ENCODE results near the gene CNTN5. TPM values are rescaled to one million over a fixed set of nuclear protein-coding genes. Genes with fewer than 3 reads are reported as not detected.

Gene CNTN5
- total RNA-seq, 1 experiment from 2014 or later: not detected

DNA sequence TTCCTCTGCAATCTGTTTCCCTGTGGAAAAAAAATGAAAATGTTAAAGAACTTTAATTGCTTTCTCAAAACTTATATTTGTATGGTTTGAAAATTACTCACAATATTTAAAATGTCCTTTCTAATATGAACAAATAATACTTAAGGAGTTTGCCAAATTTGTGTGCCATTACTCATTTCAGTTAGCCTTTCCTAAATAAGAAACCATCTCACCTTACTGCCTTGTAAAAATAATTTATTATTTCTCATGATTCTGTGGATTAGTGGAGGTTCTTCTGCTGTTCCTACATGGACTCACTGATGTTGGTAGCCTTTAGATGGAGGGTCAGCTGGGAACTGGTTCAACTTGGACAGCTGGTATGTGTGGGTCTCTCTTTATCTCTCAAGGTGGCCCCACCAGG lies 428.6 kb downstream of the CNTN5 start:
- Mint-ChIP-seq H3K4me3 (ENCODE audit: unreplicated experiment) (no peak overlapping the region), H3K36me3 (ENCODE audit: insufficient read depth, unreplicated experiment) (no peaks in the 10 kb centered on the region), H3K9me3 (ENCODE audit: unreplicated experiment) (no peaks in the 10 kb centered on the region), H3K4me1 (ENCODE audit: insufficient read depth, unreplicated experiment) (no peaks in the 10 kb centered on the region), H3K27ac (ENCODE audit: low read depth, unreplicated experiment) (no peak overlapping the region), H3K27me3 (ENCODE audit: insufficient read depth, unreplicated experiment) (peaks cover 46% of the 10 kb centered on the region)
- TF ChIP-seq, protein P1, sequence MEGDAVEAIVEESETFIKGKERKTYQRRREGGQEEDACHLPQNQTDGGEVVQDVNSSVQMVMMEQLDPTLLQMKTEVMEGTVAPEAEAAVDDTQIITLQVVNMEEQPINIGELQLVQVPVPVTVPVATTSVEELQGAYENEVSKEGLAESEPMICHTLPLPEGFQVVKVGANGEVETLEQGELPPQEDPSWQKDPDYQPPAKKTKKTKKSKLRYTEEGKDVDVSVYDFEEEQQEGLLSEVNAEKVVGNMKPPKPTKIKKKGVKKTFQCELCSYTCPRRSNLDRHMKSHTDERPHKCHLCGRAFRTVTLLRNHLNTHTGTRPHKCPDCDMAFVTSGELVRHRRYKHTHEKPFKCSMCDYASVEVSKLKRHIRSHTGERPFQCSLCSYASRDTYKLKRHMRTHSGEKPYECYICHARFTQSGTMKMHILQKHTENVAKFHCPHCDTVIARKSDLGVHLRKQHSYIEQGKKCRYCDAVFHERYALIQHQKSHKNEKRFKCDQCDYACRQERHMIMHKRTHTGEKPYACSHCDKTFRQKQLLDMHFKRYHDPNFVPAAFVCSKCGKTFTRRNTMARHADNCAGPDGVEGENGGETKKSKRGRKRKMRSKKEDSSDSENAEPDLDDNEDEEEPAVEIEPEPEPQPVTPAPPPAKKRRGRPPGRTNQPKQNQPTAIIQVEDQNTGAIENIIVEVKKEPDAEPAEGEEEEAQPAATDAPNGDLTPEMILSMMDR (IDR thresholded peaks at IDR 0.05; ENCODE audit: unreplicated experiment): no peak
- no peak for DNase-seq (ENCODE audit: unreplicated experiment)
- BruUV-seq (replicated peaks): no TSS peak
- intact Hi-C loops (cut with micrococcal nuclease): no loop called here
- CTCF ChIA-PET: interaction anchor here (0.6 kb wide), 1 partner anchor 17 kb away, joined by 4 read pairs; no protein-coding TSS in a partner anchor
- POLR2A ChIA-PET: no interaction called here

DNA sequence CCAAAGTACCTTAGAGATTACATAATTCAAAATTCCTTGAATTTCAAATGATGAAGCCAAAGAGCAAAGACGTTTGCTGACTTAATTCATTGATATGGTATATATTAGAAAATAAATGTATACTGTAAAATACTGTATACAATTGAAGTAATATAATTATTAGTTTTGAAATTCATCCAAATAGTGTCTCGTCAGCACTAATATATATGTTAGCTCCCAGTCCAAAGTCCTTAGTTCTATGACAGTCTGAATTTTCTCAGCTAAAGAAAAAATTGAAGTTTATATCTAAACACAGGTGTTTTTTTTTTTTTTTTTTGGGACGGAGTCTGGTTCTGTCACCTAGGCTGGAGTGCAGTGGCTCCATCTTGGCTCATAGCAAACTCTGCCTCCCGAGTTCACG lies 431.3 kb downstream of the CNTN5 start:
- Mint-ChIP-seq H3K9me3 (ENCODE audit: unreplicated experiment) (no peaks in the 10 kb centered on the region), H3K36me3 (ENCODE audit: insufficient read depth, unreplicated experiment) (no peaks in the 10 kb centered on the region), H3K27me3 (ENCODE audit: insufficient read depth, unreplicated experiment) (peaks cover 57% of the 10 kb centered on the region), H3K4me1 (ENCODE audit: insufficient read depth, unreplicated experiment) (no peaks in the 10 kb centered on the region), H3K4me3 (ENCODE audit: unreplicated experiment) (no peak overlapping the region), H3K27ac (ENCODE audit: low read depth, unreplicated experiment) (no peak overlapping the region)
- intact Hi-C loops (cut with micrococcal nuclease): no loop called here
- BruUV-seq (replicated peaks): no TSS peak
- DNase-seq (ENCODE audit: unreplicated experiment): no peak
- TF ChIP-seq, protein P1 (IDR thresholded peaks at IDR 0.05; ENCODE audit: unreplicated experiment): no peak
- CTCF ChIA-PET: no interaction called here
- POLR2A ChIA-PET: no interaction called here

DNA sequence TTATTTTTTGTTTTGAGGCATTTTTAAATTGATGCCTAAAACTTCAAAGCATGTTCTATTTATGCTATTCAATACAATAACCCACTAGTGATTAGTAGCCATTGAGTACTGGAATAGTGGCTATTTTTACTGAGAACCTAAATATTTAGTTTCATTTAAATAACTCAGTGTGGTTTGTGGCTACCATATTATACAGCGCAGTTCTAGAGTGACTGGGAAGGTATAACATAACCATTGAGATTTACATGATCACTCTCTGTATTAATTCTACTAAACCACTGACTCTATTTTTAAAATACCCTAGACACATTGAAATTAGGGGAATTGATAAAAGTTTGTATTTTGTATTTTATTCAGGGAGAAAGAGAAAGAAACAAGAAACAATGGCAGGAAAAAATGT lies 441.2 kb downstream of the CNTN5 start:
- intact Hi-C loops (cut with micrococcal nuclease): no loop called here
- Mint-ChIP-seq H3K4me3 (ENCODE audit: unreplicated experiment) (no peak overlapping the region), H3K27ac (ENCODE audit: low read depth, unreplicated experiment) (no peak overlapping the region), H3K9me3 (ENCODE audit: unreplicated experiment) (no peaks in the 10 kb centered on the region), H3K4me1 (ENCODE audit: insufficient read depth, unreplicated experiment) (no peaks in the 10 kb centered on the region), H3K36me3 (ENCODE audit: insufficient read depth, unreplicated experiment) (no peaks in the 10 kb centered on the region), H3K27me3 (ENCODE audit: insufficient read depth, unreplicated experiment) (peaks cover 68% of the 10 kb centered on the region)
- no TSS peak for BruUV-seq (replicated peaks)
- TF ChIP-seq, protein P1 (IDR thresholded peaks at IDR 0.05; ENCODE audit: unreplicated experiment): no peak
- ChIA-PET POLR2A (no interaction called here), CTCF (interaction anchor here (0.5 kb wide), 1 partner anchor 370 kb away, joined by 3 read pairs; no protein-coding TSS in a partner anchor)
- DNase-seq (ENCODE audit: unreplicated experiment): no peak

DNA sequence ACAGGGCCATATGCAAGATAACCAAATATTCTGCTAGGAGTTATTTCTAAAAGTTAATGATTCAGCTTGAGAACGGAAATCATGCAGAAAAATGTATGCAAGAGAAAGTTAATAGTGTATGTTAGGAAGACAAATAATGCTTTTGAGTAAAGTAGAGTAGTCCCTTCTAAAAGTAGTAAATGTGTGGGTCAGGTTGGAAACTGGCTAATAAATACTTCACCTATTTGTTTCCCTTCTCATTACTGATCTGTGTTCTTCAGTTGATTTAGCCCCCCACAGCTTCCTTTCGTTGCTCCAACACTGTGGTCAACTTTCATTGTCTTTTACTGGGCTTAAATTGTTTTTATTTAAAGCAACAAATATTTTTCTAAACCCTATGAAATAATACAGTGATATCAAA lies 444.2 kb downstream of the CNTN5 start:
- Mint-ChIP-seq H3K36me3 (ENCODE audit: insufficient read depth, unreplicated experiment) (no peaks in the 10 kb centered on the region), H3K4me3 (ENCODE audit: unreplicated experiment) (no peak overlapping the region), H3K4me1 (ENCODE audit: insufficient read depth, unreplicated experiment) (no peaks in the 10 kb centered on the region), H3K9me3 (ENCODE audit: unreplicated experiment) (no peaks in the 10 kb centered on the region), H3K27ac (ENCODE audit: low read depth, unreplicated experiment) (no peak overlapping the region), H3K27me3 (ENCODE audit: insufficient read depth, unreplicated experiment) (peaks cover 57% of the 10 kb centered on the region)
- BruUV-seq (replicated peaks): no TSS peak
- TF ChIP-seq, protein P1 (IDR thresholded peaks at IDR 0.05; ENCODE audit: unreplicated experiment): no peak
- intact Hi-C loops (cut with micrococcal nuclease): no loop called here
- ChIA-PET POLR2A (no interaction called here), CTCF (no interaction called here)
- no peak for DNase-seq (ENCODE audit: unreplicated experiment)

All from MCF 10A (cell line).